DOHH2 (cell line): ENCODE results near the gene TM9SF4.

Experiments
- CTCF ChIP-seq: fragments of 200-600 bp; sonication (generic); IDR thresholded peaks from one replicate; pipeline ENCODE4 v1.5.1; 2014; ENCODE audit warnings: antibody characterized with exemption, mild to moderate bottlenecking, low read depth, low read length; ENCODE audit not compliant: poor library complexity, severe bottlenecking
- EZH2phosphoT487 ChIP-seq: fragments of 200-600 bp; sonication (generic); IDR thresholded peaks from 2 replicates; pipeline ENCODE4 v1.6.1; 2017; ENCODE audit warnings: borderline replicate concordance, mild to moderate bottlenecking, antibody characterized with exemption, low read length, moderate library complexity, mixed read lengths

- TF ChIP-seq CTCF (no peak), EZH2phosphoT487 (no peak)
Measured at GRCh38 chr20:32127347-32127746, 17.8 kb downstream of the TM9SF4 start.
